Fibroblast of villous mesenchyme (primary cell): ENCODE measurements around the gene COL4A3. TPM values are rescaled to one million over a fixed set of nuclear protein-coding genes. Genes with fewer than 3 reads are reported as not detected.
A peak's percentile ranks its signal among the peaks of the same experiment; 100 is the strongest.
"Not testable (repeated sequence)": the region's sequence is repeated elsewhere in the genome, so short reads cannot be mapped to it uniquely, and the experiment has no call there.

Experiments
- DNase-seq: peaks from one replicate; pipeline ENCODE4 v3.0.0-alpha.2; 2010; ENCODE audit warnings: low read depth
- H3K4me3 ChIP-seq: 2 replicates; pipeline ENCODE4 v1.5.1; 2011; ENCODE audit warnings: low read depth, mild to moderate bottlenecking, low read length
- total RNA-seq: library from RNA; depleted of rRNA; stranded (reverse); fragments of >200 nt; gene quantifications from 2 replicates; pipeline ENCODE4 v1.2.3, GENCODE V29; 2012
- TF ChIP-seq, protein P1 (sequence below): IDR thresholded peaks from 2 replicates; pipeline ENCODE4 v1.5.1; 2012; ENCODE audit warnings: low read depth, mild to moderate bottlenecking, low read length; ENCODE audit not compliant: insufficient read depth

Gene COL4A3
- total RNA-seq, 1 donor: under 0.01 TPM

- TF ChIP-seq, protein P1, sequence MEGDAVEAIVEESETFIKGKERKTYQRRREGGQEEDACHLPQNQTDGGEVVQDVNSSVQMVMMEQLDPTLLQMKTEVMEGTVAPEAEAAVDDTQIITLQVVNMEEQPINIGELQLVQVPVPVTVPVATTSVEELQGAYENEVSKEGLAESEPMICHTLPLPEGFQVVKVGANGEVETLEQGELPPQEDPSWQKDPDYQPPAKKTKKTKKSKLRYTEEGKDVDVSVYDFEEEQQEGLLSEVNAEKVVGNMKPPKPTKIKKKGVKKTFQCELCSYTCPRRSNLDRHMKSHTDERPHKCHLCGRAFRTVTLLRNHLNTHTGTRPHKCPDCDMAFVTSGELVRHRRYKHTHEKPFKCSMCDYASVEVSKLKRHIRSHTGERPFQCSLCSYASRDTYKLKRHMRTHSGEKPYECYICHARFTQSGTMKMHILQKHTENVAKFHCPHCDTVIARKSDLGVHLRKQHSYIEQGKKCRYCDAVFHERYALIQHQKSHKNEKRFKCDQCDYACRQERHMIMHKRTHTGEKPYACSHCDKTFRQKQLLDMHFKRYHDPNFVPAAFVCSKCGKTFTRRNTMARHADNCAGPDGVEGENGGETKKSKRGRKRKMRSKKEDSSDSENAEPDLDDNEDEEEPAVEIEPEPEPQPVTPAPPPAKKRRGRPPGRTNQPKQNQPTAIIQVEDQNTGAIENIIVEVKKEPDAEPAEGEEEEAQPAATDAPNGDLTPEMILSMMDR: no peak
- H3K4me3 ChIP-seq: no peak overlapping the region
- no peak for DNase-seq
These were observed 55.1 kb downstream of the COL4A3 start for GRCh38 chr2:227219312-227220105.

DNA sequence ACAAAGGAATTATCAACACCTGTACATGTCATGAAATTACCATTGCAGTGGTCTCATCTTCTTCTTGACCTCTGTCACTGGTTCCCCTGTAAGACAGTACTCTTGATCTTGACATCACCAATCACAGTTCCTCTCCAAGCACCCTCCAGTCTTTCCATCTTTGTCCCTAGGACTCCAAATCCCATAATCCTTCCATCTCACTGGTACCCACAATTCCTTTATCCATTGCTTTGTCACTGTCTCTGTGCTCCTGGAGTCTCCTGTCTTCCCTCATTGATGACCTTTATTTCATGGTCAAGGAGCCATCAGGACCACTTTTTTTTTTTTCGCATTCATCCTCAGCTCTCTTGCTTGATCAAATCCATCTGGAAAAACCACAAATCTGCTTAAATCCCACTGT lies 56.7 kb downstream of the COL4A3 start:
- TF ChIP-seq, protein P1: no peak
- DNase-seq: no peak
- no peak overlapping the region for H3K4me3 ChIP-seq

DNA sequence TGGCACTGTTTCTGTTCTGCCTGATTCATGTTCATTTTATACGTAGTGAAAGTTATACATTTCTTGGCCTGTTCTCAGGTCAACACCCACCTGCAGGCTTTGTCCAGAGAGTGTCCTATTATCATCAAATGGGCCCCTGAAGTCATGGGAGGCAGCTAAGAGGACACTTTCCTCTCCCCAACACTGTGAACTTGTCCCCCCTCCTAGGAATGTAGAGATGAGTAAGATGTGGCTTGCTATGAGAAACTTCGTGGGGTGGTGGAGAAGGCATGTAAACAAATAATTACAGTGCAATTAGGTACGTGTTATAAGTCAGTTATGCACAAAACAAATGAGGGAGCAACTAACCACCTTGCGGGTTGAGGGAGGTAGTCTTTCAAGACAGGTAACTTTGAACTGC lies 57.9 kb downstream of the COL4A3 start:
- TF ChIP-seq, protein P1: no peak
- H3K4me3 ChIP-seq: no peak overlapping the region
- DNase-seq: peak; percentile 13

GRCh38 chr2:227225641-227226040 lies 61.2 kb downstream of the COL4A3 start:
- not testable (repeated sequence) for H3K4me3 ChIP-seq, DNase-seq

DNA sequence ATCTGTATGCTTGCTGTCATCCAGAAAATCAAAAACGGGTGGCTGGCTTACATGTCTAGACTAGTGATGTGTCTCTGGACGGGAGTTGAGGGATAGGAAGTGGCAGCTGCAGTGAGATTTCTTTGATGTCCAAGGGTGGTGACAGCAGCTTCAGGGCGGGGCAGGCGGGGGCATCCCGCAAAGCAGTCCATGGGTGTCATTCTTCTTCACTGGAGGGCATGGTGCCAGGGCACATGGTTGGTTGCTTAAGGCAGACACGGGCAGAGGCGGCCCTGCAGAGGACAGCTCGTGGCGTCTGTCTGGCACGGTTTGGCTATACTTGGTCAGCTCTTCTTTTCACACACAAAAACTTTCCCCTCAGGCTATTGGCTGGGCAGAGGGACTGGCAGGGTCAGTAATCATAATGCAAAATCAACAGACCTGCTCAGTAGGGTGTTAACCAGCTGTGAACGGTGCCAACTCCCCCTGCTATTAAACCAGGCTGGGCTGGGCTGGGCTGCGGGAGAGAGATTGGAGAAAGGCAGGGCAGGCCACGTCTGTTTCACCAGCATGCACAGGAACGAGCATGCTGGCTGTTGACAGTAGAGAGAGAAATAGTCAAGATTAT lies 63.7 kb downstream of the COL4A3 start:
- no peak overlapping the region for H3K4me3 ChIP-seq
- TF ChIP-seq, protein P1: no peak
- no peak for DNase-seq

GRCh38 chr2:227230151-227230550 lies 65.7 kb downstream of the COL4A3 start:
- TF ChIP-seq, protein P1: no peak
- no peak for DNase-seq
- no peak overlapping the region for H3K4me3 ChIP-seq

DNA sequence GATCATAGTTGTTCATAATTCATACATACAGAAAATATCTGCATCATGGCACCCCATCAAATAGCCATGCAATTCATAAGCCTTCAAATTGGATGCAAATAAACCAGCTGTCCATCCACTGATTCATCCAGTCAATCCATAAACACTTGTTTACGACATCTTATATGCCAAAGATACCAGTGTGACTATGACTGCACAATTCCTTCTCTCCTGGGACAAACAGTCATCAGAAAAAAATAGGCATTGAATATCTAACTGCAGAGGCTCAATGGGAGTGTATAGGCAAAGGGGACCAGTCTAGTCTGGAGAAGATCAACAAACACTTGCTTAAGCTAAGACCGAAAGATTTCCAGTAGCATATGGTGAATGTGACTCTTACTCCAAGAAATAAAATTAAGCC lies 70.0 kb downstream of the COL4A3 start:
- no peak for DNase-seq
- no peak overlapping the region for H3K4me3 ChIP-seq
- TF ChIP-seq, protein P1: no peak
